Measurements from ENCODE around the gene SLC5A5. TPM values are rescaled to one million over a fixed set of nuclear protein-coding genes. Genes with fewer than 3 reads are reported as not detected.

The SLC5A5 gene
- total and polyA plus RNA-seq, 2 of the 8 experiments (the other 6 are each of a cell fraction or from before 2014, with no cell fraction given) = 1.5 to 1.8 TPM

- TF ChIP-seq KDM4A (IDR thresholded peaks at IDR 0.05; ENCODE audit: low read depth, low read length, severe bottlenecking) (peak; percentile 54), TCF12 (IDR thresholded peaks at IDR 0.05; ENCODE audit: low read depth, low read length) (0 out of 2 replicates have a peak, but pooled peaks have one; percentile 5), TAF1 (IDR thresholded peaks at IDR 0.05; ENCODE audit: low read depth, low read length) (no peak), USF2 (IDR thresholded peaks at IDR 0.05; ENCODE audit: low read length) (peak; percentile 22; the same call in 1 of the 2 replicates), SUZ12 (IDR thresholded peaks at IDR 0.05; ENCODE audit: low read length) (no peak), RNF2 (IDR thresholded peaks at IDR 0.05; ENCODE audit: borderline replicate concordance, low read depth, low read length, missing control alignments, poor library complexity, severe bottlenecking) (no peak), YY1 (IDR thresholded peaks at IDR 0.05; ENCODE audit: low read depth, low read length) (0 out of 2 replicates have a peak, but pooled peaks have one; percentile 29), NRF1 (IDR thresholded peaks at IDR 0.05; ENCODE audit: low read depth, low read length) (0 out of 2 replicates have a peak, but pooled peaks have one; percentile 1), PHF8 (conservative IDR thresholded peaks at IDR 0.05; ENCODE audit: low read depth, low read length) (peak; percentile 68), RBBP5 (IDR thresholded peaks at IDR 0.05; ENCODE audit: borderline replicate concordance, low read depth, low read length) (0 out of 2 replicates have a peak, but pooled peaks have one; percentile 44)
- TF ChIP-seq, protein P1, sequence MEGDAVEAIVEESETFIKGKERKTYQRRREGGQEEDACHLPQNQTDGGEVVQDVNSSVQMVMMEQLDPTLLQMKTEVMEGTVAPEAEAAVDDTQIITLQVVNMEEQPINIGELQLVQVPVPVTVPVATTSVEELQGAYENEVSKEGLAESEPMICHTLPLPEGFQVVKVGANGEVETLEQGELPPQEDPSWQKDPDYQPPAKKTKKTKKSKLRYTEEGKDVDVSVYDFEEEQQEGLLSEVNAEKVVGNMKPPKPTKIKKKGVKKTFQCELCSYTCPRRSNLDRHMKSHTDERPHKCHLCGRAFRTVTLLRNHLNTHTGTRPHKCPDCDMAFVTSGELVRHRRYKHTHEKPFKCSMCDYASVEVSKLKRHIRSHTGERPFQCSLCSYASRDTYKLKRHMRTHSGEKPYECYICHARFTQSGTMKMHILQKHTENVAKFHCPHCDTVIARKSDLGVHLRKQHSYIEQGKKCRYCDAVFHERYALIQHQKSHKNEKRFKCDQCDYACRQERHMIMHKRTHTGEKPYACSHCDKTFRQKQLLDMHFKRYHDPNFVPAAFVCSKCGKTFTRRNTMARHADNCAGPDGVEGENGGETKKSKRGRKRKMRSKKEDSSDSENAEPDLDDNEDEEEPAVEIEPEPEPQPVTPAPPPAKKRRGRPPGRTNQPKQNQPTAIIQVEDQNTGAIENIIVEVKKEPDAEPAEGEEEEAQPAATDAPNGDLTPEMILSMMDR (IDR thresholded peaks at IDR 0.05; ENCODE audit: control extremely low read depth in 1 of 3, insufficient read depth in 1 of 3, low read depth in 1 of 3, low read length in 3 of 3) = peak; percentile 9 to 27 (median 21); a peak in 3 of 4 replicates
- TF ChIP-seq, protein P2, sequence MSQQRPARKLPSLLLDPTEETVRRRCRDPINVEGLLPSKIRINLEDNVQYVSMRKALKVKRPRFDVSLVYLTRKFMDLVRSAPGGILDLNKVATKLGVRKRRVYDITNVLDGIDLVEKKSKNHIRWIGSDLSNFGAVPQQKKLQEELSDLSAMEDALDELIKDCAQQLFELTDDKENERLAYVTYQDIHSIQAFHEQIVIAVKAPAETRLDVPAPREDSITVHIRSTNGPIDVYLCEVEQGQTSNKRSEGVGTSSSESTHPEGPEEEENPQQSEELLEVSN (IDR thresholded peaks at IDR 0.05) = 0 out of 2 replicates have a peak, but pooled peaks have one; percentile 38
These were observed 41.7 kb upstream of the SLC5A5 start (continued) for GRCh38 chr19:17829855-17830566.
